HUDEP-2 (cell line): ENCODE measurements around the gene MGAT3.
A peak's percentile ranks its signal among the peaks of the same experiment; 100 is the strongest.

ENCODE experiments used
- DNase-seq, 76 experiments: peaks; one replicate each; lab custom pipeline; 2025; ENCODE audit not compliant: unreplicated experiment in 76 of 76; lab: John Stamatoyannopoulos, UW

The MGAT3 gene

GRCh38 chr22:39524089-39524752 is 67.4 kb downstream of the MGAT3 start:
- DNase-seq, result peak in 3 of 76 experiments; percentile 15 to 21 (median 18)

- peak in 1 of 76 experiments; percentile 24 for DNase-seq
Measured at GRCh38 chr22:39524753-39525657, 68.2 kb downstream of the MGAT3 start.

DNA sequence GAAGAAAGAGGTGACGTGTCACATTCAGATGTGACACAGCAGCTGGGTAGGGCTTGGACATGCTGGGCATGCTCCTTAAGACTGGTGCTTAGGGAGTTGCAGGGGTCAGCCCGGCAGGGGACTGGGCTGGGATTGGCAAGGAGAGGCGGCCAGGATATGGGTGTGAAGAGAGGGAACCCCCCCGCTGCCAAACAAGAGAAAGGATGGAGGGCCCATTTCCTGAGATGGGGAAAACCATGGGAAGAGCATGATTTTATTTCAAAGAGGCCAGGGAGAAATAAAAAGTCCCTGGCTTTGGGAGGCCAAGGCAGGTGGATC is 68.8 kb downstream of the MGAT3 start:
- no peak for DNase-seq

DNA sequence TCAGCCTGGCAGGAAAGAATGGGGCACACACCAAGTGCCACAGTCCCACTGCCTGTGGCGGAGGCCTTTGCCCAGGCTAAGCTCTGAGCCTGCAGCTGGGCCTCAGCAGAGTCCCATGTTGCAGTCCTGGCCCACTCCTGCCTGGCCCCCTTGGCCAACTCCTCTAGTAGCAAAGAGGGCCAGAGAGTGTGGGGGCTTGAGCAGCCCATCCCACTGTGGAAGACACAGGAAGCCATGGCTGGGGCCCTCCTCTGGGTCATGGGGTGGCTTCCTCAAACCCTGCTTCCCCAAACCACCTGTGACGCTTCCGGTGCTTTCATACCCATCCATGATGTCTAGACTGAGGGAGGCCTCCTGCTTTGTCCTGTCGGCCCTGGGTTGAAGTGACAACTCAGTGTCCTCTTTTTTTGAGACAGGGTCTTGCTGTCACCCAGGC is 69.9 kb downstream of the MGAT3 start:
- DNase-seq, result no peak

GRCh38 chr22:39527481-39527961 is 70.7 kb downstream of the MGAT3 start:
- DNase-seq, result no peak

- no peak for DNase-seq
Measured at GRCh38 chr22:39528080-39528661, 71.4 kb downstream of the MGAT3 start.

DNA sequence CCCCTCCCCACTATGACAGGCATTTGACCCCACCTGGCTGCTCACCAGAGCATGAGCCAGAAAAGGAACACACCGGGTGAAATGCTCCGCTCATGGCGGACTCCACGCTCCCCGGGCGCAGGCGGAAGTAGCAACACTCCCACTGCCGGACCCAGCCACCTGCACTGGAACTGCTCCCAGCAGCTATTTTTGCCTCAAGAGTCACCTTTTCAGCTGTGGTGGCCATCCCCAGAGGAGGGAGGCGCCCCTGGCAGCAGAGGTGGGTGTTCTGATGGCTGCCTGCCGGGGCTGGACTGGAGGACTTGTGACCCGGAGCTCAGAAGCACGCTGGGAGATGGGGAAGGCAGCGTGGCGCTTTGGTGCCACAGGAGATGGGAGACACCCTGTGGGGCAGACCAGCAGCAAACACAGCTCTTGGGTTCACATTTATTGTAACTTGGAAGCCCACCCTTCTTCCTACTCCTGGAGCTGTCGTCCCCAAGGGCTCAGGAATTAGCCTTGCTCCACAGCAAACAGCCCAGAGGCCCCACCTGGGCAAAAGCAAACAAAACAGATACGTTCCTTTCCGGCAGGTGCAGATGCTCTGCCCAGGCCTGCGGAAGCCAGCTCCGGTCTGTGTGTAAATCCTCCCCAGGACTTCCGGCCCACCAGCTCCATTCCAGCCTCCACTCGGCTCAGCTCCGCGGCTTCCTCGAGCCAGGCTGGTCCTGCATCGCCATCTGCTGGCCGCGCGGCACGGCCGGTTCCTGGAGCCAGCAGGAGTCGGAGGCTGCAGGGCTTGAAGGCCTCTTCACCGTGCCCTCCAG is 72.1 kb downstream of the MGAT3 start:
- DNase-seq, result peak in 71 of 76 experiments; percentile 29 to 89 (median 74)

GRCh38 chr22:39529487-39529851 is 72.7 kb downstream of the MGAT3 start:
- DNase-seq, result no peak

DNA sequence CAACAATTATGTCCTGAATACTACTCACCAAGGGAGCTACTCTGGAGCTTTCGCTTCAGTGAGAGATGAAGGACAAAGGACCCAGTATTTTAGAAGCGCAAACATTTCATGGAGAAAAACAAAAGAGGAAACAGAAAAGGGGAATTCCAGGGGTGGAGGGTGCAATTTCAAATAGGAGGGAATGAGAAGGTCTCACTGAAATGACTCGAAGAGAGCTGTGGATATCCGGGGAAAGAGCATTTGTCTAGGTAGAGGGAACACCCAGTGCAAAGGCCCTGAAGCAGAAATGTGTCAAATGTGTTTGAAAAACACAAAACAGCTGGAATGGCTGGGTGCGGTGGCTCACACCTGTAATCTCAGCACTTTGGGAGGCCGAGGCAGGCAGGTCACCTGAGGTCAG is 73.3 kb downstream of the MGAT3 start:
- no peak for DNase-seq

GRCh38 chr22:39530692-39531331 is 74.0 kb downstream of the MGAT3 start:
- peak in 51 of 76 experiments; percentile 14 to 83 (median 44) for DNase-seq

DNA sequence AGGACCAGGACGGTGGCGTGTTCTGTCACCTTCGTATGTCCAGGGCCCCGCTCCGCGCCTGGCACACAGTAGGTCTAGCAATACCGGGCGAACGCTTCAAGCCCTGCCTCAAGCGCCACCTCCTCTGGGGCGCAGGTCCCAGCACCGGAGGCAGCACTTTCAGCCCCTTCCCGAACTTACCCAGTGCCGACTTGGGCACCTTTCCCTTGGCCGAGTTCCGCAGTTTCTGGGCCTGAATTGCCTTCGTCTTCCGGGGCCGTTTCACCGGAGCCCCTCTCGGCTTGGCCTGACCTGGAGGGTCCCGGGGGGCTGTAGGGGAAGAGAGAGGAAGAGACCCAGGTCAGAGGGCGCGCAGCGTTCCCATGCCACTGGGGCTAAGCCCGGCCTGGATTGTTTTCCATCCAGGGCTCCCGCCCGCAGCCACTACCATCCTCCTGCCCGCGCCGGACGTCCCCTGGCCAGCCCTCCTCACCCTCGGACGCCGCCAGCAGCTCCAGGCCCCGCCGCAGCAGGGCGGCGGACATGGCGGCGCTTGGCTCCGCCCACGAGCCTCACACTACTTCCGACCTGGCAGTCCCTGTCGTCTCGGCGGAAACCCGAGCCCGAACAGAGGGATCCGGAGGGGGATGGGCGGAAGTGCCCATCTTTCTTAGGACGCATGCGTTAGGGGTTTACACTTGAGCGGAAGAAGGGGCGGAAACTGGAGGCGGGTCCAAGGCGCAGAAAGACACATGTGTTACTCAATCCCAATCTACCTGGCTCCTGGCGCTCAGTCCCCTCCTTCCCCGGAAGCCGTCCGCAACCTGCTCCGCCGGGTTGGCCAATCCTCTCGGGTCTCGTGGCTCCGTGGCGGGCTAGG is 75.6 kb downstream of the MGAT3 start, which contains the start of gene RPS19BP1:
Gene RPS19BP1 (minus strand): TSS at position 534 of the 859 bp plus-strand sequence. CDS start 10 bp downstream, at position 524.
- peak in 75 of 76 experiments; percentile 93 to 100 (median 99) for DNase-seq

GRCh38 chr22:39534092-39534506 is 77.3 kb downstream of the MGAT3 start:
- DNase-seq, result no peak

DNA sequence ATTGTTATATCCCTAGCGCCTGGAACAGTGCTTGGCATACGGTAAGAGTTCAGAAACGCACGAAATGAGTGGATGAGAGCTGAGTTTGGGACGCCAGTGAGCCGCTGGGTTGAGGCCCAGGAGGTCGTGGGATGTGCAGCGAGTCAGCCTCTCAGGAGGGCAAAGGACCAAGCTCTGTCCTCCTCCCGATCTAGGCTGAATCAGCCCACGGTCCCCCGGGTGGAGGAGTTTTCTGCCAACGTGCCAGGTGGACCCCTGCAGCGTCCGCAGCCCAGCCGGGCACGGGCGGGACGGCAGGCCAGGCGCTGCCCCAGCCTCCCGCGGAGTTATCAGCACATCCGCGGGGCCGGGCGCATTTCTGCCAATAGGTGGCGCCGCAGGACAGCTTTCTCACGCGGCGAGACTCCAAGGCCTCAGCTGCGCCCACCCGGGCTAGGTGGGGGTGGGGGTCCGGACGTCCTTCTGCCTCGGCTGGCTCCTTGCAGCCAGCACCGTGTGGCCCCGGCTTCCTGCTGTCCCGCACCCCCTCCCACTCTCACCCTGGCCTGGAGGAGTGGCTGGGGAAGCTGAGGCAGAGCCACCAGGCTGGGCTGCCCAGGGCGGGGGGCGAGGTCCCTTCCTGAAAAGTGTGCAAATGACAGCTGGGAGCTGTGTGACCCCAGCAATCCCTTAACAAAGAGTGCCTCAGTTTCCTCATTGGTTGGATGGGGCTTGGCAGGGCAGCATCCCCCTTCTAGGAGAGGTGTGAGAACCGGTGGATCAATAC is 78.0 kb downstream of the MGAT3 start:
- peak in 58 of 76 experiments; percentile 19 to 77 (median 58) for DNase-seq

- no peak for DNase-seq
Measured at GRCh38 chr22:39535357-39535725, 78.5 kb downstream of the MGAT3 start.

DNA sequence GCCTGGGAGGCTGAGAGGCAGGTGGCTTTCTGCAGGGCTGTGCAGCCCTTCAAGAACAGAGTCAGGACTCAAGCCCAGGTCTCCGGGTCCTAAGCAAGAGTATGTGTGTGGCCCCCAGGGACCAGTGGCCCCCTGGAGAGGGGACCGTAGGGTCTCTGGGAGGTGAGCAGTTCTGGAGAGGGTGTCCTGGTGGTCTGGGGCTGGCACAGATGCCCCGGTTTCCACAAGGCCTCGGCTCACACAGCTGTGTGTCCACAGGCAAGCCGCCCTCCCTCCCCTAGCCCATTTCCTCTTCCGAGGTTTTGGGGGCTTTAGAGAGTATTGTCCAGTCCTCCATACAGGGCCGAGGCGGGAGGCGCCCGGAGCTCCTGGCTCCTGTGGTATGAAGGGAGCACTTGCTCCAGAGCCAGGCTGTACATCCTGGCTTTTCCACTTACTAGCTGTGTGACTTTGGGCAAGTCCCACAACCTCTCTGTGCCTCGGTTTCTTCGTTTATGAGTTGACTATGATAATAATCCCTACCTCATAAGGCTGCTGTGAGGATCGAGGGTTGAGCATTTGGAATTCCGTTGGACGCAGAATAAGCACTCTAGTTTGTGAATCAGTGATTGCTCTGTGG is 79.1 kb downstream of the MGAT3 start:
- no peak for DNase-seq

- no peak for DNase-seq
Measured at GRCh38 chr22:39536711-39537110, 79.9 kb downstream of the MGAT3 start.

DNA sequence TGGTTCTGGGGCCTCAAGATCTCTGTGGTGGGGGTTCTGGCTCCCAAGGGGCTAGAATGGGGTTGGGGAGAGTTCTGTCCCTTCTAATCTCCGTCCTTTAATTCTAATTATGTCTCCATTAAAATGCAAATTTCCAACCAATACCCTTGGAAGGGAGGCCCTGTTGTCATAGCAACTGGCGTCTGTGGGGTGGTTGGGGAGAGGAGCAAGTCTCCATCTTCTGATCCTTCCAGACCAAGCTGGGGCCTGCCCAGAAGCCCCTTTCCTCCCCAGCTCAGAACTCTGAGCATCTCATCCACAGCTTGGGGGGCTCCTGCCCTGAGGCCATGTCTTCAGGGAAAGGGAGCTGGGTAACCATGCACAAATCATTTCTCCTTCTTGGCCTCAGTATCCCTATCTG is 81.2 kb downstream of the MGAT3 start:
- DNase-seq, result no peak
